HepG2 (cell line): Measurements from ENCODE around the gene RPL35. TPM values are rescaled to one million over a fixed set of nuclear protein-coding genes. Genes with fewer than 3 reads are reported as not detected.
A peak's percentile ranks its signal among the peaks of the same experiment; 100 is the strongest.

Experiments used
- FOXP1 ChIP-seq, 2 experiments: fragments of 450-650 bp in 1 of 2; IDR thresholded peaks; 2 replicates each; pipeline ENCODE4 v1.6.1; 2017 to 2018; ENCODE audit warnings: antibody characterized with exemption in 1 of 2
- MTF1 ChIP-seq: sonication (generic); formaldehyde crosslinking; IDR thresholded peaks from 2 replicates; pipeline ENCODE4 v1.5.0; 2020; ENCODE audit warnings: missing genetic modification reagents
- NAIF1 ChIP-seq: sonication (generic); formaldehyde crosslinking; IDR thresholded peaks from 2 replicates; pipeline ENCODE4 v1.5.0; 2020; ENCODE audit warnings: mild to moderate bottlenecking, missing genetic modification reagents, borderline replicate concordance
- SIN3B ChIP-seq: fragments of 150-350 bp; IDR thresholded peaks from 2 replicates; pipeline ENCODE4 v1.6.1; 2014; ENCODE audit warnings: low read length
- ZKSCAN8 ChIP-seq: IDR thresholded peaks from 2 replicates; pipeline ENCODE4 v1.6.1; 2016; ENCODE audit warnings: borderline replicate concordance, missing genetic modification reagents, missing compliant biosample characterization
- ZNF124 ChIP-seq: sonication (generic); formaldehyde crosslinking; IDR thresholded peaks from 2 replicates; pipeline ENCODE4 v1.4.0; 2020; ENCODE audit warnings: missing genetic modification reagents
- ZNF225 ChIP-seq: sonication (generic); formaldehyde crosslinking; IDR thresholded peaks from 2 replicates; pipeline ENCODE4 v1.4.0; 2020; ENCODE audit warnings: mild to moderate bottlenecking, missing genetic modification reagents
- ZNF232 ChIP-seq: sonication (generic); formaldehyde crosslinking; IDR thresholded peaks from 2 replicates; pipeline ENCODE4 v1.4.0; 2020; ENCODE audit warnings: missing genetic modification reagents, borderline replicate concordance
- ZNF253 ChIP-seq: sonication (generic); formaldehyde crosslinking; IDR thresholded peaks from 2 replicates; pipeline ENCODE4 v1.8.0; 2022; ENCODE audit warnings: mild to moderate bottlenecking, missing genetic modification reagents, borderline replicate concordance
- ZNF563 ChIP-seq: sonication (generic); formaldehyde crosslinking; IDR thresholded peaks from 2 replicates; pipeline ENCODE4 v1.8.0; 2022; ENCODE audit warnings: mild to moderate bottlenecking, moderate library complexity, missing genetic modification reagents
- ZNF792 ChIP-seq: IDR thresholded peaks from 2 replicates; pipeline ENCODE4 v1.6.1; 2016
- polyA plus RNA-seq, 8 experiments: library from polyadenylated mRNA; depleted of rRNA in 3 of 8; stranded (reverse) in 7 of 8; unstranded in 1 of 8; fragments of >200 nt; fragmentation: Illumina TruSeq in 4 of 8; extraction: Trizol in 4 of 8; gene quantifications; 2 replicates each; pipeline versions ENCODE4 v1.2.1 to v1.2.3, GENCODE V29; 2011 to 2016; ENCODE audit warnings: low read depth in 4 of 8, missing spikeins in 1 of 8, mixed read lengths in 1 of 8; ENCODE audit not compliant: insufficient read depth in 1 of 8
- total RNA-seq, 5 experiments: library from RNA; depleted of rRNA; stranded (reverse); fragments of >200 nt; fragmentation: Illumina TruSeq; extraction: Trizol; gene quantifications; 2 replicates each; pipeline ENCODE4 v1.2.3, GENCODE V29; 2016; ENCODE audit warnings: low read depth in 1 of 5
- TF ChIP-seq, protein P1 (sequence below): sonication (generic); formaldehyde crosslinking; IDR thresholded peaks from 2 replicates; pipeline ENCODE4 v1.8.0; 2022; ENCODE audit warnings: mild to moderate bottlenecking, missing genetic modification reagents; ENCODE audit not compliant: insufficient replicate concordance
- TF ChIP-seq, protein P2 (sequence below): sonication (generic); formaldehyde crosslinking; IDR thresholded peaks from 2 replicates; pipeline ENCODE4 v1.4.0; 2020; ENCODE audit warnings: mild to moderate bottlenecking, missing genetic modification reagents
- TF ChIP-seq, protein P3 (sequence below): sonication (generic); formaldehyde crosslinking; IDR thresholded peaks from 2 replicates; pipeline ENCODE4 v1.4.0; 2020; ENCODE audit warnings: missing genetic modification reagents, borderline replicate concordance
- TF ChIP-seq, protein P4 (sequence below): sonication (generic); formaldehyde crosslinking; IDR thresholded peaks from 2 replicates; pipeline ENCODE4 v1.4.0; 2020; ENCODE audit warnings: missing genetic modification reagents
- TF ChIP-seq, protein P5 (sequence below): fragments of 450-650 bp; IDR thresholded peaks from 2 replicates; pipeline ENCODE4 v1.6.1; 2016

Gene RPL35
- total and polyA plus RNA-seq, 2 of the 13 experiments (the other 11 are each of a cell fraction or from before 2014, with no cell fraction given) = 2,153 to 2,935 TPM

DNA sequence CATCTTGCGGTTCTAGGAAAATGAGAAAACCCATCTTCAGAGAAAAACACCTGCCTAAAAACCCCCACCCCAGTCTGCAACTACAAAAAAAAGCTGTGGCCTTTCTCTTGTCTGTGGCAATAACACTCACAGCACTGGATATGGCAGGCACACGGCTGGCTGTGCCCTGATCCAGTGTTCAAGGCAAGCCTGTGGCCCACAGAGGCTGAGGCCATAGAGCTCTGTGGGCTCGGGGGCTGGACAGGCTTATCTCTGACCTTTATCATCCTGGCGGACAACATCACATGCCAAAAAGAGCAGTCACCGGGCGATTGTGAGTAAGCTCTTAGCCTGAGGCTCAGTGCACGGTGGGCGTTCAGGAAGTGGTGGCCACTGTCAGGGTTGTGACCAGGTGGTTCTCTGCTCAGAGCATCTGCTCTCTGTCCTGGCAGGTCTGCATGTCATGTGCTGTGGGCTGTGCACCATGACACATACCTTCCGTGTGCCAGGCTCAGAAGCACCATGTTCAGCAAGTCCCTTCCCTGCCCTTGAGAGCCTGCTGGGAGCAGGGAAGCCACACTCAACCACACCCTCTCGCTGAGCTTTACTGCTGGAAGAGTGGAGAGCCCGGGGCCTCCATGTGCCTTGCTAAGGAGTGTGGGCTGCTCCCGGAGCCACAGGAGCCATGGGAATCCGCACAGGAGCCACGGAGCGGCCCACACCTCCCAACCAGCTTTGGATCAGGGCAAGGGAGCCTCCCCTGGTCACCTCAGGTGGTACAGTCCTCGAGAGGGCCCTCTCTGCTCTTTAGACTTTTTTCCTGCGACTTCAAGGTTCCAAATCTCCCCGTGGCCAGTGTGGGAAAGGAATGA, 43.1 kb downstream of the RPL35 start (continued):
- no peak for TF ChIP-seq MTF1 (CRISPR knock-in tag)
- TF ChIP-seq, protein P1, sequence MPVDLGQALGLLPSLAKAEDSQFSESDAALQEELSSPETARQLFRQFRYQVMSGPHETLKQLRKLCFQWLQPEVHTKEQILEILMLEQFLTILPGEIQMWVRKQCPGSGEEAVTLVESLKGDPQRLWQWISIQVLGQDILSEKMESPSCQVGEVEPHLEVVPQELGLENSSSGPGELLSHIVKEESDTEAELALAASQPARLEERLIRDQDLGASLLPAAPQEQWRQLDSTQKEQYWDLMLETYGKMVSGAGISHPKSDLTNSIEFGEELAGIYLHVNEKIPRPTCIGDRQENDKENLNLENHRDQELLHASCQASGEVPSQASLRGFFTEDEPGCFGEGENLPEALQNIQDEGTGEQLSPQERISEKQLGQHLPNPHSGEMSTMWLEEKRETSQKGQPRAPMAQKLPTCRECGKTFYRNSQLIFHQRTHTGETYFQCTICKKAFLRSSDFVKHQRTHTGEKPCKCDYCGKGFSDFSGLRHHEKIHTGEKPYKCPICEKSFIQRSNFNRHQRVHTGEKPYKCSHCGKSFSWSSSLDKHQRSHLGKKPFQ = no peak
- TF ChIP-seq NAIF1 (CRISPR knock-in tag) = no peak
- TF ChIP-seq, protein P2, sequence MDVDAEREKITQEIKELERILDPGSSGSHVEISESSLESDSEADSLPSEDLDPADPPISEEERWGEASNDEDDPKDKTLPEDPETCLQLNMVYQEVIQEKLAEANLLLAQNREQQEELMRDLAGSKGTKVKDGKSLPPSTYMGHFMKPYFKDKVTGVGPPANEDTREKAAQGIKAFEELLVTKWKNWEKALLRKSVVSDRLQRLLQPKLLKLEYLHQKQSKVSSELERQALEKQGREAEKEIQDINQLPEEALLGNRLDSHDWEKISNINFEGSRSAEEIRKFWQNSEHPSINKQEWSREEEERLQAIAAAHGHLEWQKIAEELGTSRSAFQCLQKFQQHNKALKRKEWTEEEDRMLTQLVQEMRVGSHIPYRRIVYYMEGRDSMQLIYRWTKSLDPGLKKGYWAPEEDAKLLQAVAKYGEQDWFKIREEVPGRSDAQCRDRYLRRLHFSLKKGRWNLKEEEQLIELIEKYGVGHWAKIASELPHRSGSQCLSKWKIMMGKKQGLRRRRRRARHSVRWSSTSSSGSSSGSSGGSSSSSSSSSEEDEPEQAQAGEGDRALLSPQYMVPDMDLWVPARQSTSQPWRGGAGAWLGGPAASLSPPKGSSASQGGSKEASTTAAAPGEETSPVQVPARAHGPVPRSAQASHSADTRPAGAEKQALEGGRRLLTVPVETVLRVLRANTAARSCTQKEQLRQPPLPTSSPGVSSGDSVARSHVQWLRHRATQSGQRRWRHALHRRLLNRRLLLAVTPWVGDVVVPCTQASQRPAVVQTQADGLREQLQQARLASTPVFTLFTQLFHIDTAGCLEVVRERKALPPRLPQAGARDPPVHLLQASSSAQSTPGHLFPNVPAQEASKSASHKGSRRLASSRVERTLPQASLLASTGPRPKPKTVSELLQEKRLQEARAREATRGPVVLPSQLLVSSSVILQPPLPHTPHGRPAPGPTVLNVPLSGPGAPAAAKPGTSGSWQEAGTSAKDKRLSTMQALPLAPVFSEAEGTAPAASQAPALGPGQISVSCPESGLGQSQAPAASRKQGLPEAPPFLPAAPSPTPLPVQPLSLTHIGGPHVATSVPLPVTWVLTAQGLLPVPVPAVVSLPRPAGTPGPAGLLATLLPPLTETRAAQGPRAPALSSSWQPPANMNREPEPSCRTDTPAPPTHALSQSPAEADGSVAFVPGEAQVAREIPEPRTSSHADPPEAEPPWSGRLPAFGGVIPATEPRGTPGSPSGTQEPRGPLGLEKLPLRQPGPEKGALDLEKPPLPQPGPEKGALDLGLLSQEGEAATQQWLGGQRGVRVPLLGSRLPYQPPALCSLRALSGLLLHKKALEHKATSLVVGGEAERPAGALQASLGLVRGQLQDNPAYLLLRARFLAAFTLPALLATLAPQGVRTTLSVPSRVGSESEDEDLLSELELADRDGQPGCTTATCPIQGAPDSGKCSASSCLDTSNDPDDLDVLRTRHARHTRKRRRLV (CRISPR knock-in tag) = no peak
- TF ChIP-seq, protein P3, sequence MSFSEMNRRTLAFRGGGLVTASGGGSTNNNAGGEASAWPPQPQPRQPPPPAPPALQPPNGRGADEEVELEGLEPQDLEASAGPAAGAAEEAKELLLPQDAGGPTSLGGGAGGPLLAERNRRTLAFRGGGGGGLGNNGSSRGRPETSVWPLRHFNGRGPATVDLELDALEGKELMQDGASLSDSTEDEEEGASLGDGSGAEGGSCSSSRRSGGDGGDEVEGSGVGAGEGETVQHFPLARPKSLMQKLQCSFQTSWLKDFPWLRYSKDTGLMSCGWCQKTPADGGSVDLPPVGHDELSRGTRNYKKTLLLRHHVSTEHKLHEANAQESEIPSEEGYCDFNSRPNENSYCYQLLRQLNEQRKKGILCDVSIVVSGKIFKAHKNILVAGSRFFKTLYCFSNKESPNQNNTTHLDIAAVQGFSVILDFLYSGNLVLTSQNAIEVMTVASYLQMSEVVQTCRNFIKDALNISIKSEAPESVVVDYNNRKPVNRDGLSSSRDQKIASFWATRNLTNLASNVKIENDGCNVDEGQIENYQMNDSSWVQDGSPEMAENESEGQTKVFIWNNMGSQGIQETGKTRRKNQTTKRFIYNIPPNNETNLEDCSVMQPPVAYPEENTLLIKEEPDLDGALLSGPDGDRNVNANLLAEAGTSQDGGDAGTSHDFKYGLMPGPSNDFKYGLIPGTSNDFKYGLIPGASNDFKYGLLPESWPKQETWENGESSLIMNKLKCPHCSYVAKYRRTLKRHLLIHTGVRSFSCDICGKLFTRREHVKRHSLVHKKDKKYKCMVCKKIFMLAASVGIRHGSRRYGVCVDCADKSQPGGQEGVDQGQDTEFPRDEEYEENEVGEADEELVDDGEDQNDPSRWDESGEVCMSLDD (CRISPR knock-in tag) = no peak
- TF ChIP-seq SIN3B = no peak
- TF ChIP-seq ZNF253 (CRISPR knock-in tag) = no peak
- TF ChIP-seq, protein P4, sequence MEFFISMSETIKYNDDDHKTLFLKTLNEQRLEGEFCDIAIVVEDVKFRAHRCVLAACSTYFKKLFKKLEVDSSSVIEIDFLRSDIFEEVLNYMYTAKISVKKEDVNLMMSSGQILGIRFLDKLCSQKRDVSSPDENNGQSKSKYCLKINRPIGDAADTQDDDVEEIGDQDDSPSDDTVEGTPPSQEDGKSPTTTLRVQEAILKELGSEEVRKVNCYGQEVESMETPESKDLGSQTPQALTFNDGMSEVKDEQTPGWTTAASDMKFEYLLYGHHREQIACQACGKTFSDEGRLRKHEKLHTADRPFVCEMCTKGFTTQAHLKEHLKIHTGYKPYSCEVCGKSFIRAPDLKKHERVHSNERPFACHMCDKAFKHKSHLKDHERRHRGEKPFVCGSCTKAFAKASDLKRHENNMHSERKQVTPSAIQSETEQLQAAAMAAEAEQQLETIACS (CRISPR knock-in tag) = no peak
- TF ChIP-seq ZNF232 (CRISPR knock-in tag) = 0 out of 2 replicates have a peak, but pooled peaks have one; percentile 25
- TF ChIP-seq ZKSCAN8 = no peak
- TF ChIP-seq, protein P5, sequence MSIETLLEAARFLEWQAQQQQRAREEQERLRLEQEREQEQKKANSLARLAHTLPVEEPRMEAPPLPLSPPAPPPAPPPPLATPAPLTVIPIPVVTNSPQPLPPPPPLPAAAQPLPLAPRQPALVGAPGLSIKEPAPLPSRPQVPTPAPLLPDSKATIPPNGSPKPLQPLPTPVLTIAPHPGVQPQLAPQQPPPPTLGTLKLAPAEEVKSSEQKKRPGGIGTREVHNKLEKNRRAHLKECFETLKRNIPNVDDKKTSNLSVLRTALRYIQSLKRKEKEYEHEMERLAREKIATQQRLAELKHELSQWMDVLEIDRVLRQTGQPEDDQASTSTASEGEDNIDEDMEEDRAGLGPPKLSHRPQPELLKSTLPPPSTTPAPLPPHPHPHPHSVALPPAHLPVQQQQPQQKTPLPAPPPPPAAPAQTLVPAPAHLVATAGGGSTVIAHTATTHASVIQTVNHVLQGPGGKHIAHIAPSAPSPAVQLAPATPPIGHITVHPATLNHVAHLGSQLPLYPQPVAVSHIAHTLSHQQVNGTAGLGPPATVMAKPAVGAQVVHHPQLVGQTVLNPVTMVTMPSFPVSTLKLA = no peak
- TF ChIP-seq ZNF563 (CRISPR knock-in tag) = peak; percentile 23; the same call in 1 of the 2 replicates
- peak; percentile 62 for TF ChIP-seq ZNF792
- TF ChIP-seq ZNF225 (CRISPR knock-in tag) = peak; percentile 71; the same call in 1 of the 2 replicates
- no peak for TF ChIP-seq FOXP1 (IDR thresholded peaks at IDR 0.05)
- no peak for TF ChIP-seq FOXP1 (CRISPR knock-in tag; IDR thresholded peaks at IDR 0.05)
- no peak; the same call in 1 of the 2 replicates for TF ChIP-seq ZNF124 (CRISPR knock-in tag)
